ENCODE results near the gene PTGFRN.

PTGFRN gene

DNA sequence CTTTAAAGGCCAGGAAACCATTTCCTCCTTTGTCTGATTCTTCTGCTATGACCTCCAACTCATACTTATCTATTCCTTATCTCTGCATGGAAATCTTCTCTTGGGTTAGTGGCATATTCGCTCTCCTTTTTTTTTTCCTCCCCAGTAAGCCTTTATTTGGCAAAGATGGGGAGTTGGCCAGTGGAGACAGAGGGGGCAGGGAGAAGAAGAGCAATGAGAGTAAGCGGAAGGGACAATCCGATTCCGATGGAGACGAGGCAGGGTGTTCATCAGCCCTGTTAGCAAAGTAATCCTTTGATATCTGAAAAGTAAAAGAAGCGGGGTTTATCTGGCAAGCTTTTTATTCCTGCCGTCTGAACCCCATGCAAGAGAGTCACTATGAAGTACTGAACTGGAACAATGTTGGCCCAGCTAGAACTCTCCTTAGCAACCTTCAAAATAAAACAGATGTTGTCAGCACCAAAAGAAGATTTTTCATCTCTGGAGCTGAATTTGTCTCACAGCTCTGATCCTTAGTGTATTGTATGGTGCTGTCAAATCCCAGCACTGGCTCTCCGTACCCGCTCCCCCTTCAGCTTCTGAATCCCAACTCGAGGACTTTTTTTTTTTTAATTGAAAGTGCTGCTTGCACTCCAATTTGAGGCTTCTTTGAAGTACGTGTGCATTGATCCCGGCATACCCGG is 40.9 kb downstream of the PTGFRN start:
- Histone ChIP-seq H3K4me3 (ENCODE audit: insufficient read depth, low read depth, low read length) (no peak overlapping the region), H3K36me3 (ENCODE audit: control insufficient read depth, insufficient read depth, low read length) (no peaks in the 10 kb centered on the region), H3K4me1 (ENCODE audit: control insufficient read depth, insufficient read depth, low read length) (peaks cover 26% of the 10 kb centered on the region), H3K9me3 (ENCODE audit: control insufficient read depth, low read length) (no peaks in the 10 kb centered on the region), H3K27ac (ENCODE audit: insufficient read depth, low read depth, low read length, poor library complexity, severe bottlenecking) (peak overlapping the region; percentile 55), H3K27me3 (ENCODE audit: control insufficient read depth, insufficient read depth, low read length, poor library complexity, severe bottlenecking) (no peaks in the 10 kb centered on the region)
- 68 to 72% methylated on average over 12 to 13 of the region's 13 CpGs for WGBS, 2 experiments

GRCh38 chr1:116951200-116951935 is 41.7 kb downstream of the PTGFRN start:
- Histone ChIP-seq H3K27me3 (ENCODE audit: control insufficient read depth, insufficient read depth, low read length, poor library complexity, severe bottlenecking) (no peaks in the 10 kb centered on the region), H3K9me3 (ENCODE audit: control insufficient read depth, low read length) (no peaks in the 10 kb centered on the region), H3K27ac (ENCODE audit: insufficient read depth, low read depth, low read length, poor library complexity, severe bottlenecking) (peak overlapping the region; percentile 55), H3K4me3 (ENCODE audit: insufficient read depth, low read depth, low read length) (no peak overlapping the region), H3K36me3 (ENCODE audit: control insufficient read depth, insufficient read depth, low read length) (no peaks in the 10 kb centered on the region), H3K4me1 (ENCODE audit: control insufficient read depth, insufficient read depth, low read length) (peaks cover 26% of the 10 kb centered on the region)
- 88 to 90% methylated on average over 10 of the region's 10 CpGs for WGBS, 2 experiments

GRCh38 chr1:116952738-116953275 is 43.1 kb downstream of the PTGFRN start:
- Histone ChIP-seq H3K36me3 (ENCODE audit: control insufficient read depth, insufficient read depth, low read length) (no peaks in the 10 kb centered on the region), H3K27ac (ENCODE audit: insufficient read depth, low read depth, low read length, poor library complexity, severe bottlenecking) (no peak overlapping the region), H3K9me3 (ENCODE audit: control insufficient read depth, low read length) (no peaks in the 10 kb centered on the region), H3K27me3 (ENCODE audit: control insufficient read depth, insufficient read depth, low read length, poor library complexity, severe bottlenecking) (no peaks in the 10 kb centered on the region), H3K4me3 (ENCODE audit: insufficient read depth, low read depth, low read length) (no peak overlapping the region), H3K4me1 (ENCODE audit: control insufficient read depth, insufficient read depth, low read length) (peaks cover 26% of the 10 kb centered on the region)
- WGBS, 2 experiments: 94 to 96% methylated on average over 2 of the region's 2 CpGs

- WGBS, 2 experiments: 92 to 94% methylated on average over 3 of the region's 3 CpGs
- Histone ChIP-seq H3K27me3 (ENCODE audit: control insufficient read depth, insufficient read depth, low read length, poor library complexity, severe bottlenecking) (no peaks in the 10 kb centered on the region), H3K4me1 (ENCODE audit: control insufficient read depth, insufficient read depth, low read length) (peaks cover 22% of the 10 kb centered on the region), H3K9me3 (ENCODE audit: control insufficient read depth, low read length) (no peaks in the 10 kb centered on the region), H3K36me3 (ENCODE audit: control insufficient read depth, insufficient read depth, low read length) (no peaks in the 10 kb centered on the region), H3K4me3 (ENCODE audit: insufficient read depth, low read depth, low read length) (no peak overlapping the region), H3K27ac (ENCODE audit: insufficient read depth, low read depth, low read length, poor library complexity, severe bottlenecking) (no peak overlapping the region)
Measured at GRCh38 chr1:116954440-116954839, 44.7 kb downstream of the PTGFRN start.

- no peak overlapping the region for H3K27ac ChIP-seq (ENCODE audit: insufficient read depth, low read depth, low read length, poor library complexity, severe bottlenecking)
- peaks cover 3% of the 10 kb centered on the region for H3K4me1 ChIP-seq (ENCODE audit: control insufficient read depth, insufficient read depth, low read length)
- H3K4me3 ChIP-seq (ENCODE audit: insufficient read depth, low read depth, low read length): no peak overlapping the region
- WGBS, 2 experiments: 96 to 98% methylated on average over 7 of the region's 7 CpGs
- no peaks in the 10 kb centered on the region for H3K9me3 ChIP-seq (ENCODE audit: control insufficient read depth, low read length)
- no peaks in the 10 kb centered on the region for H3K27me3 ChIP-seq (ENCODE audit: control insufficient read depth, insufficient read depth, low read length, poor library complexity, severe bottlenecking)
- H3K36me3 ChIP-seq (ENCODE audit: control insufficient read depth, insufficient read depth, low read length): no peaks in the 10 kb centered on the region
Measured at GRCh38 chr1:116956378-116956777, 46.7 kb downstream of the PTGFRN start.

DNA sequence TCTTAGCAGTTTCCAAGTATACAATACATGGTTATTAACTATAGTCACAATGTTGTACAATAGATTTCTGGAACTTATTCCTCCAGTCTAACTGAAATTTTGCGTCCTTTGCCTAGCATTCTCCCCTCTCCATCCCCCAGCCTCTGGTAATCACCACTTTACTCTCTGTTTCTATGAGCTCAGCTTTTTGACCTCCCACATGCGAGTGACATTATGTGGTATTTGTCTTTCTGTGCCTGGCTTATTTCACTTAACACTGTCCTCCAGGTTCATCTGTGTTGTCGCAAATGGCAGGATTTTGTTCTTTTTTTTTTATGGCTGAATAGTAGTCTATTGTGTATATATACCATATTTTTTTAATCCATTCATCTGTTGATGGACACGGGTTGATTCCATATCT is 47.9 kb downstream of the PTGFRN start:
- Histone ChIP-seq H3K4me1 (ENCODE audit: control insufficient read depth, insufficient read depth, low read length) (no peaks in the 10 kb centered on the region), H3K36me3 (ENCODE audit: control insufficient read depth, insufficient read depth, low read length) (no peaks in the 10 kb centered on the region), H3K9me3 (ENCODE audit: control insufficient read depth, low read length) (no peaks in the 10 kb centered on the region), H3K27ac (ENCODE audit: insufficient read depth, low read depth, low read length, poor library complexity, severe bottlenecking) (no peak overlapping the region), H3K27me3 (ENCODE audit: control insufficient read depth, insufficient read depth, low read length, poor library complexity, severe bottlenecking) (no peaks in the 10 kb centered on the region), H3K4me3 (ENCODE audit: insufficient read depth, low read depth, low read length) (no peak overlapping the region)
- WGBS, 2 experiments: 93 to 94% methylated on average over 2 to 3 of the region's 4 CpGs

DNA sequence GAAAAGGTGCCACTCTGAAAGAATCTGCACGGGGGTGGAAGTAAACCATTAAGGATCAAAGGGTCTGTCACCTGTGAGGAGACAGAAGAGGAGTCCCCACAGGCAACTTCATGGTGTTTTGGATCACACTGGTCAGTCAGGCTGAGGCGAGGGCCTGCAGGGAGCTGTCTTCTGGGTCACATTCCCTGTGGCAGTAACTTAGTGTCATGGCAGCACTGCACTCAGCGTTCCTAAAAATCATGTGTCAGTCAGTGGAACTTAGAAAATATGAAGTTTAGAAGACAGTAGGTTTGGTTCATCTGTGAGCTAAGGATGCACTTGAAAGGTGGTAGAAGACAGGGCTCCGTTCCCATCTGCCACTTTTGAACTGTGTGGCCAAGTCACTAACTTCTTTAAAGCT is 48.4 kb downstream of the PTGFRN start:
- H3K27ac ChIP-seq (ENCODE audit: insufficient read depth, low read depth, low read length, poor library complexity, severe bottlenecking): no peak overlapping the region
- H3K36me3 ChIP-seq (ENCODE audit: control insufficient read depth, insufficient read depth, low read length): no peaks in the 10 kb centered on the region
- no peaks in the 10 kb centered on the region for H3K4me1 ChIP-seq (ENCODE audit: control insufficient read depth, insufficient read depth, low read length)
- no peak overlapping the region for H3K4me3 ChIP-seq (ENCODE audit: insufficient read depth, low read depth, low read length)
- H3K9me3 ChIP-seq (ENCODE audit: control insufficient read depth, low read length): no peaks in the 10 kb centered on the region
- H3K27me3 ChIP-seq (ENCODE audit: control insufficient read depth, insufficient read depth, low read length, poor library complexity, severe bottlenecking): no peaks in the 10 kb centered on the region
- WGBS, 2 experiments: 90 to 96% methylated on average over 4 of the region's 4 CpGs

DNA sequence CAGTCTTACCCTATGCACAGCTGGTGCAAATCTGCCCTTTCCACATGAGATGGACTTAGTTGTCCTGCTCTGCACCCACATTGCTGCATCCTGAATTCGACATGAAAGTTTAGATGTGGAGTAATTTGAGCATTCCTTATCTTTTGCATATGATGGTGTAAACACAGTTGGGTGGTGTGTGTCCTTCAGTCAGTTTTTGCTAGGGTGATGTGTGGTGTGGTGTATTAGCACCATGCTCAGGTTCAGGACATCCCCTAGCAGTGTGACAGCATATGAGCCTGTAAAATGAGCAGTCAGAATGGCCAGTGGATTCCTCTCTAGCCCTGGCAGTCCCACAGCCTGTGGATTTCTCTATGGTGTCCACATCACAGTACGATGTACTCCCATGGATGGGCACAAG is 49.3 kb downstream of the PTGFRN start:
- H3K9me3 ChIP-seq (ENCODE audit: control insufficient read depth, low read length): no peaks in the 10 kb centered on the region
- H3K27me3 ChIP-seq (ENCODE audit: control insufficient read depth, insufficient read depth, low read length, poor library complexity, severe bottlenecking): no peaks in the 10 kb centered on the region
- 91 to 93% methylated on average over 2 of the region's 2 CpGs for WGBS, 2 experiments
- H3K4me3 ChIP-seq (ENCODE audit: insufficient read depth, low read depth, low read length): no peak overlapping the region
- no peak overlapping the region for H3K27ac ChIP-seq (ENCODE audit: insufficient read depth, low read depth, low read length, poor library complexity, severe bottlenecking)
- H3K36me3 ChIP-seq (ENCODE audit: control insufficient read depth, insufficient read depth, low read length): no peaks in the 10 kb centered on the region
- no peaks in the 10 kb centered on the region for H3K4me1 ChIP-seq (ENCODE audit: control insufficient read depth, insufficient read depth, low read length)

- no peaks in the 10 kb centered on the region for H3K4me1 ChIP-seq (ENCODE audit: control insufficient read depth, insufficient read depth, low read length)
- no peak overlapping the region for H3K4me3 ChIP-seq (ENCODE audit: insufficient read depth, low read depth, low read length)
- no peaks in the 10 kb centered on the region for H3K9me3 ChIP-seq (ENCODE audit: control insufficient read depth, low read length)
- H3K36me3 ChIP-seq (ENCODE audit: control insufficient read depth, insufficient read depth, low read length): no peaks in the 10 kb centered on the region
- no peak overlapping the region for H3K27ac ChIP-seq (ENCODE audit: insufficient read depth, low read depth, low read length, poor library complexity, severe bottlenecking)
- 97 to 98% methylated on average over 6 of the region's 6 CpGs for WGBS, 2 experiments
- H3K27me3 ChIP-seq (ENCODE audit: control insufficient read depth, insufficient read depth, low read length, poor library complexity, severe bottlenecking): no peaks in the 10 kb centered on the region
Measured at GRCh38 chr1:116961606-116962005, 51.9 kb downstream of the PTGFRN start.

GRCh38 chr1:116962987-116963639 is 53.4 kb downstream of the PTGFRN start:
- Histone ChIP-seq H3K9me3 (ENCODE audit: control insufficient read depth, low read length) (no peaks in the 10 kb centered on the region), H3K36me3 (ENCODE audit: control insufficient read depth, insufficient read depth, low read length) (no peaks in the 10 kb centered on the region), H3K27ac (ENCODE audit: insufficient read depth, low read depth, low read length, poor library complexity, severe bottlenecking) (no peak overlapping the region), H3K27me3 (ENCODE audit: control insufficient read depth, insufficient read depth, low read length, poor library complexity, severe bottlenecking) (no peaks in the 10 kb centered on the region), H3K4me3 (ENCODE audit: insufficient read depth, low read depth, low read length) (no peak overlapping the region), H3K4me1 (ENCODE audit: control insufficient read depth, insufficient read depth, low read length) (no peaks in the 10 kb centered on the region)
- 92 to 93% methylated on average over 4 of the region's 4 CpGs for WGBS, 2 experiments

Measured in ectodermal cell (in vitro differentiated cells).